ENCODE data around the gene KCNIP1.

KCNIP1 gene

GRCh38 chr5:170508660-170509347 lies 5.0 kb downstream of the KCNIP1 start:
- DNase-seq (ENCODE audit: low read depth): no peak

GRCh38 chr5:170509348-170509660 lies 5.5 kb downstream of the KCNIP1 start:
- DNase-seq (ENCODE audit: low read depth): no peak

- DNase-seq (ENCODE audit: low read depth): no peak
Observed at GRCh38 chr5:170510126-170510525, 6.3 kb downstream of the KCNIP1 start.

- DNase-seq (ENCODE audit: low read depth): no peak
Observed at GRCh38 chr5:170510559-170510958, 6.7 kb downstream of the KCNIP1 start.

GRCh38 chr5:170511551-170512258 lies 7.9 kb downstream of the KCNIP1 start:
- DNase-seq (ENCODE audit: low read depth): no peak

GRCh38 chr5:170513856-170514525 lies 10.2 kb downstream of the KCNIP1 start:
- DNase-seq (ENCODE audit: low read depth): no peak

- no peak for DNase-seq (ENCODE audit: low read depth)
Observed at GRCh38 chr5:170517411-170517810, 13.6 kb downstream of the KCNIP1 start.

- no peak for DNase-seq (ENCODE audit: low read depth)
Observed at GRCh38 chr5:170518277-170518676, 14.5 kb downstream of the KCNIP1 start.

GRCh38 chr5:170519549-170519948 lies 15.7 kb downstream of the KCNIP1 start:
- no peak for DNase-seq (ENCODE audit: low read depth)

GRCh38 chr5:170520372-170520771 lies 16.6 kb downstream of the KCNIP1 start:
- DNase-seq (ENCODE audit: low read depth): no peak

- DNase-seq (ENCODE audit: low read depth): no peak
Observed at GRCh38 chr5:170522211-170523141, 18.7 kb downstream of the KCNIP1 start.

GRCh38 chr5:170523142-170523551 lies 19.3 kb downstream of the KCNIP1 start:
- DNase-seq (ENCODE audit: low read depth): no peak

GRCh38 chr5:170523830-170524229 lies 20.0 kb downstream of the KCNIP1 start:
- DNase-seq (ENCODE audit: low read depth): no peak

- no peak for DNase-seq (ENCODE audit: low read depth)
Observed at GRCh38 chr5:170524576-170524975, 20.8 kb downstream of the KCNIP1 start.

GRCh38 chr5:170525470-170526211 lies 21.8 kb downstream of the KCNIP1 start:
- no peak for DNase-seq (ENCODE audit: low read depth)

GRCh38 chr5:170527991-170528390 lies 24.2 kb downstream of the KCNIP1 start:
- no peak for DNase-seq (ENCODE audit: low read depth)

- DNase-seq (ENCODE audit: low read depth): no peak
Observed at GRCh38 chr5:170528976-170529375, 25.2 kb downstream of the KCNIP1 start.

GRCh38 chr5:170532935-170533334 lies 29.1 kb downstream of the KCNIP1 start:
- no peak for DNase-seq (ENCODE audit: low read depth)

GRCh38 chr5:170533383-170533782 lies 29.6 kb downstream of the KCNIP1 start:
- DNase-seq (ENCODE audit: low read depth): no peak

GRCh38 chr5:170534177-170534576 lies 30.4 kb downstream of the KCNIP1 start:
- no peak for DNase-seq (ENCODE audit: low read depth)

- DNase-seq (ENCODE audit: low read depth): no peak
Observed at GRCh38 chr5:170534941-170535340, 31.1 kb downstream of the KCNIP1 start.

- DNase-seq (ENCODE audit: low read depth): no peak
Observed at GRCh38 chr5:170536525-170536924, 32.7 kb downstream of the KCNIP1 start.
